Esophagus (tissue), 2 donors: Measurements from ENCODE around the gene LRRC9. TPM values are rescaled to one million over a fixed set of nuclear protein-coding genes. Genes with fewer than 3 reads are reported as not detected.
A peak's percentile ranks its signal among the peaks of the same experiment; 100 is the strongest.

Experiments
- H3K27ac ChIP-seq, 2 donors: one replicate each; pipeline ENCODE4 v1.5.1; 2013; ENCODE audit warnings: low read depth in 2 of 2, mild to moderate bottlenecking in 2 of 2, inconsistent platforms in 1 of 2, low read length in 1 of 2, moderate library complexity in 1 of 2
- H3K27me3 ChIP-seq, 2 donors: one replicate each; pipeline ENCODE4 v1.6.1; 2013; ENCODE audit warnings: low read length in 2 of 2, control low read depth in 1 of 2, mild to moderate bottlenecking in 1 of 2; ENCODE audit not compliant: insufficient read depth in 2 of 2, control insufficient read depth in 1 of 2
- H3K36me3 ChIP-seq, 2 donors: one replicate each; pipeline ENCODE4 v1.6.1; 2013; ENCODE audit warnings: low read length in 1 of 2; ENCODE audit not compliant: control insufficient read depth in 2 of 2, insufficient read depth in 2 of 2
- H3K4me1 ChIP-seq, 2 donors: one replicate each; pipeline ENCODE4 v1.6.1; 2013; ENCODE audit warnings: low read length in 1 of 2; ENCODE audit not compliant: control insufficient read depth in 2 of 2, insufficient read depth in 2 of 2
- H3K4me3 ChIP-seq, 2 donors: one replicate each; pipeline ENCODE4 v1.5.1; 2013; ENCODE audit warnings: low read length in 2 of 2, mild to moderate bottlenecking in 2 of 2, low read depth in 1 of 2, moderate library complexity in 1 of 2
- H3K9me3 ChIP-seq, 2 donors: one replicate each; pipeline ENCODE4 v1.6.1; 2013; ENCODE audit warnings: mild to moderate bottlenecking in 2 of 2, low read depth in 1 of 2, low read length in 1 of 2, moderate library complexity in 1 of 2; ENCODE audit not compliant: control insufficient read depth in 2 of 2, insufficient read depth in 1 of 2
- WGBS, 2 donors: extraction: QIAGEN DNeasy Blood & Tissue Kit; methylation state at CpG; one replicate each; pipeline ENCODE4 v1.1.7; 2013; 5-methylcytosine and 5-hydroxymethylcytosine counted together
- polyA plus RNA-seq, 2 donors: library from polyadenylated mRNA; stranded (reverse); fragments of 200-250 nt; gene quantifications; one replicate each; pipeline ENCODE4 v1.2.3, GENCODE V29; 2013
- donor health status: healthy with polysubstance abuse.
- donor health status: Bipolar disorder and iron deficiency.

LRRC9 gene
- polyA plus RNA-seq, 2 donors = under 0.01 TPM; not detected in 1

GRCh38 chr14:59905188-59905587 is 14.8 kb upstream of the LRRC9 start:
- Histone ChIP-seq H3K4me3 (no peak overlapping the region), H3K27ac (no peak overlapping the region), H3K27me3 (no peaks in the 10 kb centered on the region), H3K4me1 (no peaks in the 10 kb centered on the region), H3K9me3 (no peaks in the 10 kb centered on the region), H3K36me3 (no peaks in the 10 kb centered on the region)
- 62 to 70% methylated on average over 2 of the region's 2 CpGs for WGBS, 2 donors

DNA sequence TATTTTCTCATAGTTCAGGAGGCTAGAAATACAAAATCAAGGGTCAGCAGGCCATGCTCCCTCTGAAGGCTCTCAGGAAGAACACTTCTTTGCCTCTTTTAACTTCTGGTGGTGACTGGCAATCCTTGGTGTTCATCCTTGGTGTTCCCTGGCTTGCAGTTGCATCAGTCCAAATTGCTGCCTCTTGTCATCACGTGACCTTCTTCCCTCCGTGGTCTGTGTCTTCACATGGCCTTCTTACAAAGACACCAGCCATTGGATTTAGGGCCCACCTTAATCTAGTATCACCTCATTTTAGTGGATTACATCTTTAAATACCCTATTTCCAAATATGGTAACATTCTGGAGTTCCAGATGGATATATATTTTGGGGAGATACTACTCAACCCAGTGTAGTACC is 7.5 kb upstream of the LRRC9 start:
- no peaks in the 10 kb centered on the region for H3K4me1 ChIP-seq
- H3K36me3 ChIP-seq = no peaks in the 10 kb centered on the region
- 76 to 87% methylated on average over 2 of the region's 2 CpGs for WGBS, 2 donors
- H3K27ac ChIP-seq = no peak overlapping the region
- no peaks in the 10 kb centered on the region for H3K27me3 ChIP-seq
- H3K9me3 ChIP-seq = no peaks in the 10 kb centered on the region
- H3K4me3 ChIP-seq = no peak overlapping the region

DNA sequence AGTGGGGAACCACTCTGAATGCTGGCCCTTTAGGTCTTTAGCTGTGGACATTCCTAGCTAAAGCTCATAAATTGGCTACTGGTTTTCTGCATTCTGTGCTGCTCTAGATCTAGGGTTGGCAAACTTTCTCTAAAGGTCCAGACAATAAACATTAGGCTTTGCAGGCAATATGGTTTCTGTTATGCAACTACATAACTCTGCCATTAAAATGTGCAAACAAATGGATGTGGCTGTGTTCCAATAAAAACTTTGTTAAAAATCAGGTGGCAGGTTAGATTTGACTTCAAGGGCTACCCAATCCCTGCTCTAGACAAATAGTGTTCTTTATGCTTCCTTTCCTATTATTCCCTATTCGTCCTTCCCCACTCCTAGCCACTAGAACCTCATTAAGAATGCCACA is 6.8 kb upstream of the LRRC9 start:
- Histone ChIP-seq H3K27ac (no peak overlapping the region), H3K36me3 (no peaks in the 10 kb centered on the region), H3K27me3 (no peaks in the 10 kb centered on the region), H3K4me3 (no peak overlapping the region), H3K9me3 (no peaks in the 10 kb centered on the region), H3K4me1 (no peaks in the 10 kb centered on the region)
- 66 to 77% methylated on average over 1 of the region's 1 CpG for WGBS, 2 donors

DNA sequence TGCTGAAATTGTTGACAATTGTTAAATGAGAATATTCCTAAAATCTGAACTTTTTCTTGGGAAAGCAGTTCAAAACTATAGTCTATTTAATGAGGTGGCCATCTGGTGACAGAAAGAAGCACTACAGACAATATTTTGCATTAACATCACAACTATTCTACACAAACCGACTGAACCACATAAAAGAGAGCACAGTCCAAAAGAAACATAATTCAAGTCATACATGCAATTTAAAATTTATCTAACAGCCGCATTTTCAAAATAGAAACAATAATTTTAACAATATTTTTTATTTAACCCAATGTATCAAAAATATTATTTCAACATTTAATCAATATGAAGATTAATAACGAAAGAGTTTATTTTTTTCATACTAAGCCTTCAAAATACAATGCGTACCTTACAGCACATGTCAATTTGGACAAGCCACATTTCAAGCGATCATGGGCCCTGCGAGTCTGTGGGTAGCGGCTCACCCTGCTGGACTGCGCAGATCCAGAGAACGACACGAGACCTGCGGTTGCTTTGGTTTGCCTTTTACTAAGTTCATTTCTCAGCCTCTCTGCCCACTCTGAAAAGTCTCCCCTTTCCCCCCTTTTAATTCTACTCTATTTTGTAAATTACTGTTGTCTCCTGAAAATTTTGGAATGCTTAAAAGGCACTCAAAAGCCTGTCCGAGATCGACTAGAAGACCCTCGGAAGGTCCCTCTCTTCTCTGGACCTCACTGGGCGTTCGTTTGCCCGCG is 947 bp upstream of the LRRC9 start:
- Histone ChIP-seq H3K36me3 (no peaks in the 10 kb centered on the region), H3K27me3 (peaks cover 0 to 15% of the 10 kb centered on the region in 2 donors), H3K27ac (no peak overlapping the region), H3K4me3 (peak overlapping the region in 1 of 2 donors; percentile 31), H3K4me1 (peaks cover 4% of the 10 kb centered on the region in 2 donors), H3K9me3 (no peaks in the 10 kb centered on the region)
- 4% methylated on average over 18 of the region's 18 CpGs for WGBS, 2 donors

GRCh38 chr14:59920378-59920683 is 387 bp downstream of the LRRC9 start:
- Histone ChIP-seq H3K4me3 (no peak overlapping the region), H3K4me1 (peaks cover 4% of the 10 kb centered on the region in 2 donors), H3K36me3 (no peaks in the 10 kb centered on the region), H3K9me3 (no peaks in the 10 kb centered on the region), H3K27ac (no peak overlapping the region), H3K27me3 (peaks cover 0 to 15% of the 10 kb centered on the region in 2 donors)
- WGBS, 2 donors = 67 to 74% methylated on average over 1 of the region's 1 CpG

DNA sequence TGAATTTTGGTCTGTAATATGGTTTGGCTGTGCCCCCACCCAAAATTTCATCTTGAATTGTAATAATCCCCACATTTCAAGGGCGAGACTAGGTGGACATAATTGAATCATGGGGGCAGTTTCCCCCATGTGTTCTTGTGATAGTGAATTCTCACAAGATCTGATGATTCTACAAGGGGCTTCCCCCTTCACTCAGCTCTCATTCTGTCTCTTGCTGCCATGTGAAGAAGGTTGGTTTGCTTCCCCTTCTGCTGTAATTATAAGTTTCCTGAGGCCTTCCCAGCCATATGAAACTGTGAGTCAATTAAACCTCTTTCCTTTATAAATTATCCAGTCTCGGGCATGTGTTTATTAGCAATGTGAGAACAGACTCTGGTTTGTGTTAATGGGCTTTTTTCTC is 5.9 kb downstream of the LRRC9 start:
- no peaks in the 10 kb centered on the region for H3K9me3 ChIP-seq
- H3K4me3 ChIP-seq = no peak overlapping the region
- no peaks in the 10 kb centered on the region for H3K36me3 ChIP-seq
- no peaks in the 10 kb centered on the region for H3K27me3 ChIP-seq
- WGBS, 2 donors = 64 to 67% methylated on average over 2 of the region's 2 CpGs
- no peaks in the 10 kb centered on the region for H3K4me1 ChIP-seq
- no peak overlapping the region for H3K27ac ChIP-seq

GRCh38 chr14:59926534-59926933 is 6.6 kb downstream of the LRRC9 start:
- Histone ChIP-seq H3K4me1 (no peaks in the 10 kb centered on the region), H3K27me3 (no peaks in the 10 kb centered on the region), H3K4me3 (no peak overlapping the region), H3K27ac (no peak overlapping the region), H3K36me3 (no peaks in the 10 kb centered on the region), H3K9me3 (no peaks in the 10 kb centered on the region)
- WGBS, 2 donors = 66 to 81% methylated on average over 1 of the region's 1 CpG

- Histone ChIP-seq H3K4me1 (no peaks in the 10 kb centered on the region), H3K27me3 (no peaks in the 10 kb centered on the region), H3K4me3 (no peak overlapping the region), H3K36me3 (no peaks in the 10 kb centered on the region), H3K27ac (no peak overlapping the region), H3K9me3 (no peaks in the 10 kb centered on the region)
- 55 to 75% methylated on average over 1 of the region's 1 CpG for WGBS, 2 donors
Measured at GRCh38 chr14:59931237-59931636, 11.3 kb downstream of the LRRC9 start.

- Histone ChIP-seq H3K4me3 (no peak overlapping the region), H3K36me3 (no peaks in the 10 kb centered on the region), H3K9me3 (no peaks in the 10 kb centered on the region), H3K27me3 (no peaks in the 10 kb centered on the region), H3K4me1 (no peaks in the 10 kb centered on the region), H3K27ac (no peak overlapping the region)
- 66 to 68% methylated on average over 1 of the region's 1 CpG for WGBS, 2 donors
Measured at GRCh38 chr14:59936145-59936544, 16.2 kb downstream of the LRRC9 start.

DNA sequence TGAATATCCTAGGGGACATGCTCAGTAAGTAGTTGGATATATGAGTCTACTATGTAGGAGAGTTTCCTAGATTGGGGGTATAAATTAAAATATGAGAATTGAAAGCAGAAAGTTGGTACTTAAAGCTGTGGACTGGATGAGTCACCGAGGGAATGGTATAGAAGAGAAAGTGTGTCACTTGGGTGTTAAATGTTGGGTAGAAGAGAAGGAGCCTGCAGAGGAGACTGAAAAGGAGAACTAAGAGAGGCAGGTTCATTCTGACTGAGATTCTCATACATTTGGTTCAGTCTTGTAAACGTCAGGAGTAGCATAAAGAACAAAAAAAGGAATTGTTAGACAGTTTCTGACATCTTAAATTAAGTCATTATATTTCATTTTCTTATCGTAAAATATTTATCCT is 19.9 kb downstream of the LRRC9 start:
- no peaks in the 10 kb centered on the region for H3K36me3 ChIP-seq
- H3K9me3 ChIP-seq = no peaks in the 10 kb centered on the region
- WGBS, 2 donors = 71% methylated on average over 3 of the region's 3 CpGs
- no peak overlapping the region for H3K4me3 ChIP-seq
- H3K27ac ChIP-seq = no peak overlapping the region
- H3K27me3 ChIP-seq = no peaks in the 10 kb centered on the region
- no peaks in the 10 kb centered on the region for H3K4me1 ChIP-seq
